HG03439 (cell line): ENCODE data around the gene RCVRN.

Experiments used
- ATAC-seq: cut with Tn5 transposase; IDR thresholded peaks from one replicate; pipeline ENCODE4 v1.9.1; 2021; ENCODE audit warnings: mild to moderate bottlenecking, moderate library complexity; ENCODE audit not compliant: unreplicated experiment

Gene RCVRN

GRCh38 chr17:9905078-9905415 lies at the start of gene RCVRN:
Gene RCVRN, minus strand, starts transcription at chr17:9905271. Its CDS starts 91 bp downstream, at chr17:9905180.
- no peak for ATAC-seq

GRCh38 chr17:9953492-9953891 lies 48.4 kb upstream of the RCVRN start:
- ATAC-seq: no peak

GRCh38 chr17:9951803-9952202 lies 46.7 kb upstream of the RCVRN start:
- no peak for ATAC-seq

GRCh38 chr17:9948928-9949327 lies 43.9 kb upstream of the RCVRN start:
- ATAC-seq: no peak

GRCh38 chr17:9944704-9945103 lies 39.6 kb upstream of the RCVRN start:
- ATAC-seq: no peak

- no peak for ATAC-seq
Observed at GRCh38 chr17:9943343-9943742, 38.3 kb upstream of the RCVRN start.

- ATAC-seq: no peak
Observed at GRCh38 chr17:9942885-9943284, 37.8 kb upstream of the RCVRN start.

GRCh38 chr17:9941305-9941704 lies 36.2 kb upstream of the RCVRN start:
- ATAC-seq: no peak

GRCh38 chr17:9940841-9941240 lies 35.8 kb upstream of the RCVRN start:
- no peak for ATAC-seq

GRCh38 chr17:9938764-9939163 lies 33.7 kb upstream of the RCVRN start:
- no peak for ATAC-seq

- no peak for ATAC-seq
Observed at GRCh38 chr17:9937901-9938300, 32.8 kb upstream of the RCVRN start.

GRCh38 chr17:9937241-9937761 lies 32.2 kb upstream of the RCVRN start:
- ATAC-seq: no peak

- ATAC-seq: no peak
Observed at GRCh38 chr17:9936095-9936494, 31.0 kb upstream of the RCVRN start.

- no peak for ATAC-seq
Observed at GRCh38 chr17:9935408-9935807, 30.3 kb upstream of the RCVRN start.

- ATAC-seq: no peak
Observed at GRCh38 chr17:9934331-9934730, 29.3 kb upstream of the RCVRN start.

- ATAC-seq: no peak
Observed at GRCh38 chr17:9932491-9932890, 27.4 kb upstream of the RCVRN start.

GRCh38 chr17:9931144-9931741 lies 26.2 kb upstream of the RCVRN start:
- ATAC-seq: no peak

GRCh38 chr17:9929871-9930270 lies 24.8 kb upstream of the RCVRN start:
- no peak for ATAC-seq

GRCh38 chr17:9928601-9929333 lies 23.7 kb upstream of the RCVRN start:
- ATAC-seq: no peak

- ATAC-seq: no peak
Observed at GRCh38 chr17:9926150-9926804, 21.2 kb upstream of the RCVRN start.

GRCh38 chr17:9925457-9925856 lies 20.4 kb upstream of the RCVRN start:
- no peak for ATAC-seq

GRCh38 chr17:9924735-9925191 lies 19.7 kb upstream of the RCVRN start:
- ATAC-seq: no peak
